Sigmoid colon (tissue), 4 donors: ENCODE measurements around the gene EMID1.

Source experiments
- EP300 ChIP-seq, 4 donors: sonication (generic); formaldehyde crosslinking; IDR thresholded peaks; one replicate each; pipeline ENCODE4 v1.6.1; 2017; ENCODE audit warnings: antibody characterized with exemption in 4 of 4
- POLR2A ChIP-seq, 2 donors: fragments of 450-650 bp; IDR thresholded peaks; one replicate each; pipeline ENCODE4 v1.6.1; 2016; ENCODE audit warnings: antibody characterized with exemption in 2 of 2, mild to moderate bottlenecking in 2 of 2, moderate library complexity in 2 of 2
- POLR2AphosphoS5 ChIP-seq, 4 donors: sonication (generic); formaldehyde crosslinking; IDR thresholded peaks; one replicate each; pipeline ENCODE4 v1.6.1; 2017; ENCODE audit warnings: antibody characterized with exemption in 4 of 4
- TF ChIP-seq, protein P1 (sequence below), 4 experiments: fragments of 450-650 bp in 3 of 4; fragments of 200-600 bp in 1 of 4; IDR thresholded peaks; one replicate each; pipeline ENCODE4 v1.5.1; 2016 to 2019; ENCODE audit warnings: antibody characterized with exemption in 4 of 4, mild to moderate bottlenecking in 3 of 4, moderate library complexity in 2 of 4

DNA sequence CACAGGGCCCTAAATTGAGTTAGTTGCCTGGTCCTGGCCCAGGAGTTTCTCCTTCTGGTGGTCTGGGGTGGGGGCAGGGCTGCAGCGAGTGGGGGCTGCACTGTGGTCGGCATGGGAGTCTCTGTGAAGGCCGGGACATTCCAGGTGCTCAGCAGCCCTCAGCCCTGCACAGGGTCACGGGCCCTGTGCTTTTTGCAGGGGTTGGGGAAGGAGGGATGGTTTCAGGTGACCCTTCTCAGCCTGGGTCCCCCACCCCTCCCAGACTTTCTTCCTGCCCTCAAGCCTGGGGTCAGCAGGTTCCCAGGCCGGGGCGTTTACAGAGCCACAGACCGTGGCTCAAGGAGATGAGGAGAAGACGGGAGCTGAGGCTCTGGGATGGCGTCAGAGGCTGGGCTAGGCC lies 7.8 kb downstream of the EMID1 start:
- TF ChIP-seq, protein P1, sequence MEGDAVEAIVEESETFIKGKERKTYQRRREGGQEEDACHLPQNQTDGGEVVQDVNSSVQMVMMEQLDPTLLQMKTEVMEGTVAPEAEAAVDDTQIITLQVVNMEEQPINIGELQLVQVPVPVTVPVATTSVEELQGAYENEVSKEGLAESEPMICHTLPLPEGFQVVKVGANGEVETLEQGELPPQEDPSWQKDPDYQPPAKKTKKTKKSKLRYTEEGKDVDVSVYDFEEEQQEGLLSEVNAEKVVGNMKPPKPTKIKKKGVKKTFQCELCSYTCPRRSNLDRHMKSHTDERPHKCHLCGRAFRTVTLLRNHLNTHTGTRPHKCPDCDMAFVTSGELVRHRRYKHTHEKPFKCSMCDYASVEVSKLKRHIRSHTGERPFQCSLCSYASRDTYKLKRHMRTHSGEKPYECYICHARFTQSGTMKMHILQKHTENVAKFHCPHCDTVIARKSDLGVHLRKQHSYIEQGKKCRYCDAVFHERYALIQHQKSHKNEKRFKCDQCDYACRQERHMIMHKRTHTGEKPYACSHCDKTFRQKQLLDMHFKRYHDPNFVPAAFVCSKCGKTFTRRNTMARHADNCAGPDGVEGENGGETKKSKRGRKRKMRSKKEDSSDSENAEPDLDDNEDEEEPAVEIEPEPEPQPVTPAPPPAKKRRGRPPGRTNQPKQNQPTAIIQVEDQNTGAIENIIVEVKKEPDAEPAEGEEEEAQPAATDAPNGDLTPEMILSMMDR (IDR thresholded peaks at IDR 0.05) = no peak
- TF ChIP-seq POLR2A (IDR thresholded peaks at IDR 0.05) (no peak), POLR2AphosphoS5 (IDR thresholded peaks at IDR 0.05) (no peak), EP300 (IDR thresholded peaks at IDR 0.05) (no peak)
